ENCODE measurements around the gene CALB2. TPM values are rescaled to one million over a fixed set of nuclear protein-coding genes. Genes with fewer than 3 reads are reported as not detected.
"Not testable (repeated sequence)": the region's sequence is repeated elsewhere in the genome, so short reads cannot be mapped to it uniquely, and the experiment has no call there.

Gene CALB2, protein sequence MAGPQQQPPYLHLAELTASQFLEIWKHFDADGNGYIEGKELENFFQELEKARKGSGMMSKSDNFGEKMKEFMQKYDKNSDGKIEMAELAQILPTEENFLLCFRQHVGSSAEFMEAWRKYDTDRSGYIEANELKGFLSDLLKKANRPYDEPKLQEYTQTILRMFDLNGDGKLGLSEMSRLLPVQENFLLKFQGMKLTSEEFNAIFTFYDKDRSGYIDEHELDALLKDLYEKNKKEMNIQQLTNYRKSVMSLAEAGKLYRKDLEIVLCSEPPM
- total RNA-seq = not detected in 2 replicates

DNA sequence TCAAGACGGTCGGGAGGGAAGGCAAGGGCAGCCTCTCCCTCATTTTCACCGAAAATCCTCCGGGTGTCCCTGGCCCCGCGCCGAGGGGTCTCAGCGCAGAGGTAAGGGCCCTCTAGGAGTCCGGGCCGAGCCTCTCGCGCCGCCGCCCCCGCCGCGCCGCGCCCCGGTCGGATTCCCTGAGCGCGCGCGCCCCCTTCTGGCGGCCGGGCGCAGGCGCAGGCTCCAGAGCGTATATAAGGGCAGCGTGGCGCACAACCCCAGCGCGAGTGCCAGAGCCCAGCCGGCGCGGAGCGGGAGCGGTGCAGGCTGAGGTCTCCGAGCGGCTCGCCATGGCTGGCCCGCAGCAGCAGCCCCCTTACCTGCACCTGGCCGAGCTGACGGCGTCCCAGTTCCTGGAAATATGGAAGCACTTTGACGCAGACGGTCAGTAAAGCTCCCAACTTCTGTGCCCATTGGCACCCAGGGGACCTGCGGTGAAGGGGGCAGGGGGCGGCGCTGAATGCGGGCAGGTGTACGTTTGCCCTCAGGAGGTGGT, at the start of gene CALB2:
Gene CALB2, plus strand, starts transcription at position 260 of the 535 bp plus-strand sequence. Its CDS starts 70 bp downstream, at position 330.
- DNase-seq (ENCODE audit: low read depth in 2 of 2) = peak; percentile 51 to 70

DNA sequence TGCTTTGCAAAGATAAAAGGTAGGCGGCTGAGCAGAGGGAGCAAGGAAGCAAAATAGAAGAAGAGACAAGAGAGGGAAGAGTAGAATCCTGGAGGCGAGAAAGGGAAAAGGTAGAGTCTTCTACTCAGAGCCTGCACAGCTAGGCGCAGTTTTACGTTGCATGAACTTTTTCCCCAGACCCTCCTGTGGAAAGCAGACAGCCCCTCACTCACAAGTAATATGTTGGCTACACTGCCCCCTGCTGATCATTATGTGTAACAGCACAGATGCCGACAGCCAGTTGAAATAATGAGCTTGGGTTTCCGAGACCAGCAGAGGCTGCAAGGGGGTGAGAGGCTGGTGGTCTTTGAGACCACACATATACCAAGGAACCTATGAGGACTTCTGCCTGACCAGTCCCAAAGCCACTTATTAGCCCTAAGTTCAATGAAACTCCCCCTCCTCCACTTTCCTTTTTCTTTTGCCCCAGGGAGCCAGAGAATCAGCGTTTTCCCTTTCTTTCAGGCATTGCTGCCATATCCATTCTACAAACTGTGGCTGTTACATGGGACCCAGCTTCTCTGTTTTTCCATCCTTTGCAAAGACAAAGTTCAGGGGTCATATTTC, 46.9 kb upstream of the CALB2 start:
- DNase-seq (ENCODE audit: low read depth in 2 of 2) = peak; percentile 23 to 47

DNA sequence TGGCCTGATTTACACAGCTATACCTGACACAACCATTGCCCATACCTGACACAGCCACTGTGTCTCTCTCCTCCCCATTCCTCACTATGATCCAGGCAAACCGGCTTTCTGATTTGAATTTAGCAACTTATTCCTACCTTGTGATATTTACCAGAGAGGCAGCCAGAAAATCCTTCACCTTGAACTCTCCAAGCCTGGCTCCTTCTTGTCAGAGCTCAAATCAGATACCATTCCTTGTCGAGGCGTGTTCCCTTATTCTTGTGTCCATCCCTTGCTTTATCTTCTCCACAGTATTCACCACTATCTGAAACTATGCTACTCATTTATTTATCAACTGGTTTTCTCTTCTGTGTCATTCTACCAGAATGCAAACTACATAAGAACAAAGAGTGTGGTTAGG, 44.9 kb upstream of the CALB2 start:
- DNase-seq (ENCODE audit: low read depth in 2 of 2) = not testable (repeated sequence)

GRCh38 chr16:71315269-71315668, 43.3 kb upstream of the CALB2 start:
- DNase-seq (ENCODE audit: low read depth in 2 of 2) = no peak

GRCh38 chr16:71319999-71320398, 38.5 kb upstream of the CALB2 start:
- DNase-seq (ENCODE audit: low read depth in 2 of 2) = no peak

DNA sequence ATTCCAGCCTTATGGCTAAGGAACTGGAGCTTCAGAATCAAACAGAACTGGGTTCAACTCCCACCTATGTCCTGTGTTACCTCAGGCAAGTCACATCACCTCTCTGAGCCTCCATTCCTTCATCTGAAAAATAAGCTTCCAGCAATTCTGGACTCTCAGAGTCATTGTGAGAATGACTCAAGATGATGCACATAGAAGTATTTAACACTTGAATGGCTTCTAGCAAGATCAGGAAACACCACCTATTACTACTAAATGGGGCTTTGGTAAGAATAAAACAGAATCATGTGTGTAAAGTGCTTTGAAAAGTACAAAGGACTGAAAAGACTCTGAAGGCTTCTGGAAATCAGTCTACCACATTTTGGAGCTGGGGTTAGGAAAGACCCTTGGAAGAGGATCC, 30.8 kb upstream of the CALB2 start:
- DNase-seq (ENCODE audit: low read depth in 2 of 2) = no peak

DNA sequence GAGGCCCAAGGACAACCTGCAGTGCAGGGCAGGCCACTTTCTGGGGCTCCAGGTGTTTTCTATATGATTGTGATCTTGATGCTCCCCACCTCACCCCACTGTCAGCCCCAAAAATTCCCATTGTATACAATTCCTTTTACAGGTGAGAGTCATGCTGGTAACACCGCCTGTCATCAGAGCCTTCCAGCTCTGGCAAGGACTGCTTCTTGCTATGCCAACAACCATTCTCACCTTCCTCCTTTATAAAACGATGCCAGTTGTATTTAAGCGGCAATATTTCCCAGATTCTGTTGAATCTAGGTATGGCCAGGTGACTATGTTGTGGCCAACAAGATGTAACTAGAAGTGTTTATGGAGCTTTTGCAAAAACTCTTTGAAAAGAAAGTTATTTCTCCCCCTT, 30.4 kb upstream of the CALB2 start:
- DNase-seq (ENCODE audit: low read depth in 2 of 2) = no peak

DNA sequence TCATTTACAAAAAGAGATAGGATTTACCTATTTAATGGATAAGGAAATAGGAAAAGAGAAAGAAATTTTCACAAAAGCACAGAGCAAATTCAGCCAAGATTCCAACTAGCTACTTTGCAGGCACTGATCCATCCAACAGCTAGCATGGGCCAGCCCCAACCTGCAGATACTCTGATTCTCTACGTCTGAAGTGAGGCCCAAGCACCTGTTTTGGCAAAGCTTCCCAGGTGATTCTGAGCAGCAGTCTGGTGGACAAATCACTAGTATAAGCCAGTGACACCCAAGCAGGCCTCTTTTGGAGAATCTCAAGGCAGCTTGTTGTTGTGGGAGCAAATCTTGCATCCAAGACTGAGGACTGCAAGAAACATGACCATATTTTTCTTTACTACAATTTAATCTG, 20.9 kb upstream of the CALB2 start:
- no peak for DNase-seq (ENCODE audit: low read depth in 2 of 2)

GRCh38 chr16:71338193-71338592, 20.3 kb upstream of the CALB2 start:
- DNase-seq (ENCODE audit: low read depth in 2 of 2) = peak in 1 of 2 donors; percentile 18

GRCh38 chr16:71338632-71339031, 19.9 kb upstream of the CALB2 start:
- no peak for DNase-seq (ENCODE audit: low read depth in 2 of 2)

DNA sequence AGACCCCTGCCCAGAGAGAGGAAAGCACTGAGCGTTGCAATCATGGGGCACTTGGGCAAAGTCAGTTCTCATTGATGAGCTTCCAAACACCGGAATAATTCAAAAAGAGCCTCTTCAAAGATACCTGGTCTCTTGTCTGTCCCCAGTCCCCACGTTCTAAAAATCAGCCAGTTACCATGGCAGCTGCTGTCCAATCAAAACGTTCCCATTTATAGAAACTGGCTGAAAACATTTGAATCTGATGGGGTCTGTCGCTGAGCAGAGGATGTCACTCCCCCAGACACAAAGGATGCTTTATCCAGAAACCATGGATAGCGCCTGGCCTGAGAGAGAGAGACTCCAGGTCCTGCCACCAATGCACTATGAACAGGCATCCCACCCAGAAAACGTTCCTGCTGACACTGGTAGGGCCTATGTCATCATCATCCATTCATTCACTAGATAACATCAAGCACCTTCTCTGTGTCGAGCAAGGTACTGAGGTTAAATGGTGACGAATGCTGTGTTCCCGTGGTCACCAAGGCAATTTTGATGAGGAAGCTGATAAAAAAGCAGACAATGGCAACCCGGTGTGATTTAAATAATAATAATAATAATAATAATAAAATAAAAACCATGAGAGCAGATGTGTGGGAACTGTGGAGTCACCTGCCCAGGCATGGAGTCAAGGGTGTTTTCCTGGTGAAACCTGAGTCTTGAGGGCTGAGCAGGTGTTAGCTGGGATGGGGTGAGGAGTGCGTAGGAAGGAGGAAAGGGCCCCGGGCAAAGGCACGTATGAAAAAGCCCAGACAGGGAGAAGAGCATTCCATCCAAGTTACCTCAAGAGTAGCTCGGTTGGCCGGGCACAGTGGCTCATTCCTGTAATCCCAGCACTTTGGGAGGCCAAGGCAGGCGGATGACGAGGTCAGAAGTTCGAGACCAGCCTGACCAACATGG, 19.0 kb upstream of the CALB2 start:
- no peak for DNase-seq (ENCODE audit: low read depth in 2 of 2)

GRCh38 chr16:71340406-71340805, 18.1 kb upstream of the CALB2 start:
- no peak for DNase-seq (ENCODE audit: low read depth in 2 of 2)

DNA sequence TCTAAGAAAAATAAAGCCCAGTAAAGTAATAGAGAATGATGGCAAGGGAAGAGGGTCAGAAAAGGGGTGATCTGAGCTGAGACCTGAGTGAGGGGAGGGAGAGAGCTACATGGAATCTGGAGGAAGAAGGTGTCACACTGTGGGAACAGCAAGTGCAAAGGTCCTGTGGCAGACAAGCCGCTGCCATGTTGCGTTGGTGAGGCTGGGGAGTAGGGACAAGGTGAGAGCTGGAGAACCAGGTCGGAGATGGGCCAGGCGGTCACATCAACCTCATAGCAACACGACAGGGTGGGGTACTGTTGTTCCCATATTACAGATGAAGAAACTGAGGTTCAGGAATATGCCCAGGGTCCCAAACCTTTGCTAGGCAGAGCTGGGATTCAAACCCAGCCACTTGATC, 16.6 kb upstream of the CALB2 start:
- DNase-seq (ENCODE audit: low read depth in 2 of 2) = no peak

GRCh38 chr16:71343078-71343477, 15.4 kb upstream of the CALB2 start:
- DNase-seq (ENCODE audit: low read depth in 2 of 2) = no peak

GRCh38 chr16:71344315-71344905, 14.1 kb upstream of the CALB2 start:
- DNase-seq (ENCODE audit: low read depth in 2 of 2) = no peak

DNA sequence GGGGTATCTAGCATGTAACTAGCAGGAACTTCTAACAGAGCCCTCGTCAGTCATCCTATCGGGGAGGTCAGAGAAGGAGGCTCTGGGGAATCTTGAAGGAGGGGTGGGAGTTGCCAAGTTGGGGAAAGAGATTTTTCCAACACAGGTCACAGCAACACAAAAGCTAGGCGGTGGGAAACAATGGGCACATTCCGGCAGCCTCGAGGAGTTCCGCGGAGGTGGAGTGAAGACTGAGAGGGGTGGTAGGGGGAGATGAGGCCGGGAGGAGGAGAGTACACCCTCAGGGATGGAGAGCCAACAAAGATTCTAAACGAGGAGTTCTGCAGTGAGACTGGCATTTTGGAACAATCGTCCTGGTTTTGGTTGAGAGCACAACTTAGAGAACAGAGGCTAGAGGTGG, 13.5 kb upstream of the CALB2 start:
- no peak for DNase-seq (ENCODE audit: low read depth in 2 of 2)

DNA sequence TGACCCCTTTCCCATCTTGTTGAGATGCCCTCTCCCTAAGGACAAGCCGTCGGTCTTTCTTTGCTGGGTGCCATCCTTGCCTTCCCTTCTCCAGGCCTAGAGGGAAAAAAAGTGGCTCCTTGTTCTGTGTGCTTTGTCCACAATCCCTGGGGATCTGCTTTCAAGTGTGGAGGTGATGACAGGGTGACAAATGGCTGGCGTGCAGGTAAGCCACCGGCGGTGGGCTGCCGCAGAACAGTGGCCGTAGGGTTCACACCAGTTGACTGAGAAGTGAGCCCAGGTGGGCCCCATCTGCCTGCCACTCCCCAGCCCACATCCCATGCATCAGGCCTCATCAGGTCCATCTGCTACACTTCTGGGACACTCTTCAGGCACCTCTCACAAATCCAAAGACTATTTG, 11.4 kb upstream of the CALB2 start:
- no peak for DNase-seq (ENCODE audit: low read depth in 2 of 2)

DNA sequence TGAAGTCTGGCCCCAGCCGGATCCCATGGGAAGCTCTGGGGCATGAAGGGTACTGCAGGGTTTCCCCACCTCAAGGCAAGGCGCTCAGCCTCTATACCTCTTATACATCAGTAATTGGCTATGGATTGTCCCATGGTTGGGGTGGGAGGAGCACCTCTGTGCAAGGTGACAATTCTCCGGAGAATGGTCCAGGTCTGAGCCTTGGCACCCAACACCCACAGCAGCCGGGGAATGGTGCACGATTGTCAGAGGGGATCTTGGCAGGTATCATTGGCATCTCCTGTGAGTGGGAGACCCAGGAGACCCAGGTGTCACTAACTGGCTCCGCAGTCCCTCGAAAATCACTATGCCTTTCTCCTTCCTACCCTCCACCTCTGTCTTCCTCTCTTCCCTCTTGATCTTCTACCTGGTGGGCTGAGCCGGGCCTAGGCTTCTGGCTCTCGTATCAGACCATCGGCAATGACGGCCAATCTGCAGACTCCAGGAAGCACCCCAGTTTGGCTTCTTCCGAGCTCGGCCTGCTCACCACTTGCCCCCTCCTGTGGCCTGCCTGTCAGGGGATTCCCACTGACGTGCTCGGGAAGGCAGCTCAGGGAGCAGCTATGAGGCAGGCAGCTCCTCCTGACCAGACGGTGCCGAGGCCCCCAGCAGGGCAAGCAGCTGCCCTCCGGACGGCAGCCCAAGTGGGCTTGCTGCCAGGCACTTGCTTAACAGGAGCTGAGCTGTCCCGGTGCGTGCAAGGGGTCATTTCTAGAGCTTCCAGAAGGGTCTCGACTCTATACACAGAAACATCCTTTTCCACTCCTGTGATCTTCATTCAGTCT, 10.0 kb upstream of the CALB2 start:
- no peak for DNase-seq (ENCODE audit: low read depth in 2 of 2)

- no peak for DNase-seq (ENCODE audit: low read depth in 2 of 2)
Observed at GRCh38 chr16:71350821-71351557, 7.5 kb upstream of the CALB2 start.

GRCh38 chr16:71351558-71351901, 7.0 kb upstream of the CALB2 start:
- DNase-seq (ENCODE audit: low read depth in 2 of 2) = no peak

All from lung microvascular endothelial cell (primary cell).